Spleen (tissue), 11 donors: Measurements from ENCODE around the gene NEO1. TPM values are rescaled to one million over a fixed set of nuclear protein-coding genes. Genes with fewer than 3 reads are reported as not detected.

Source experiments
- DNase-seq: peaks from one replicate; pipeline ENCODE4 v3.0.0-alpha.2; 2020
- H3K27ac ChIP-seq, 8 donors: fragments of 200-600 bp; sonication (generic) in 7 of 8; 1 replicate in 4 of 8; 2 replicates in 4 of 8; pipeline versions ENCODE4 v1.5.0 to v1.8.0; 2016 to 2021; ENCODE audit warnings: inconsistent platforms in 4 of 8, mild to moderate bottlenecking in 4 of 8, moderate library complexity in 1 of 8
- H3K27me3 ChIP-seq, 7 donors: fragments of 200-600 bp; sonication (generic) in 6 of 7; replicated peaks in 1 of 7; 1 replicate in 4 of 7; 2 replicates in 3 of 7; pipeline versions ENCODE4 v1.5.0 to v1.8.0; 2016 to 2021; ENCODE audit warnings: inconsistent platforms in 3 of 7, mild to moderate bottlenecking in 1 of 7
- H3K36me3 ChIP-seq, 6 donors: fragments of 200-600 bp; sonication (generic) in 5 of 6; 1 replicate in 4 of 6; 2 replicates in 2 of 6; pipeline versions ENCODE4 v1.5.0 to v1.8.0; 2016 to 2021; ENCODE audit warnings: inconsistent platforms in 2 of 6
- H3K4me1 ChIP-seq, 6 donors: fragments of 200-600 bp; sonication (generic) in 5 of 6; 1 replicate in 3 of 6; 2 replicates in 3 of 6; pipeline versions ENCODE4 v1.5.0 to v1.8.0; 2016 to 2021; ENCODE audit warnings: inconsistent platforms in 3 of 6
- H3K4me3 ChIP-seq, 8 donors: fragments of 200-600 bp; sonication (generic) in 7 of 8; 1 replicate in 4 of 8; 2 replicates in 4 of 8; pipeline versions ENCODE4 v1.5.0 to v1.8.0; 2016 to 2021; ENCODE audit warnings: inconsistent platforms in 4 of 8, mild to moderate bottlenecking in 4 of 8, moderate library complexity in 2 of 8
- H3K9me3 ChIP-seq, 8 donors: fragments of 200-600 bp; sonication (generic) in 7 of 8; 1 replicate in 4 of 8; 2 replicates in 4 of 8; pipeline versions ENCODE4 v1.5.0 to v1.8.0; 2016 to 2021; ENCODE audit warnings: inconsistent platforms in 4 of 8
- CTCF ChIP-seq, 11 experiments: fragments of 200-600 bp in 7 of 11; fragments of 450-650 bp in 4 of 11; sonication (generic) in 4 of 11; IDR thresholded peaks in 8 of 11; conservative IDR thresholded peaks in 3 of 11; 1 replicate in 7 of 11; 2 replicates in 4 of 11; pipeline versions ENCODE4 v1.4.0 to v1.8.0; 2016 to 2021; ENCODE audit warnings: antibody characterized with exemption in 11 of 11, inconsistent platforms in 4 of 11, mild to moderate bottlenecking in 1 of 11
- POLR2A ChIP-seq, 3 donors: fragments of 450-650 bp; IDR thresholded peaks; one replicate each; pipeline ENCODE4 v1.5.1; 2017; ENCODE audit warnings: antibody characterized with exemption in 3 of 3, mild to moderate bottlenecking in 1 of 3
- POLR2AphosphoS5 ChIP-seq, 3 donors: sonication (generic); formaldehyde crosslinking; IDR thresholded peaks; one replicate each; pipeline ENCODE4 v1.5.1; 2017; ENCODE audit warnings: antibody characterized with exemption in 3 of 3
- WGBS, 5 donors: extraction: QIAGEN DNeasy Blood & Tissue Kit in 3 of 5; methylation state at CpG; one replicate each; pipeline versions ENCODE4 v1.1.5 to v1.1.7; 2013 to 2018; 5-methylcytosine and 5-hydroxymethylcytosine counted together
- intact Hi-C: fragments of 100-400 bp; cut with DNase I; formaldehyde crosslinking; loops from one replicate; pipeline ENCODE4 v1.15.0; 2023; ENCODE audit warnings: low total_unique reads
- polyA plus RNA-seq, 3 donors: library from polyadenylated mRNA; stranded (reverse); fragments of 200-250 nt; gene quantifications; one replicate each; pipeline ENCODE4 v1.2.1, GENCODE V29; 2013
- total RNA-seq, 7 donors: library from RNA; depleted of rRNA in 3 of 7; stranded (reverse); fragments of >200 nt in 3 of 7; fragmentation: NEBNext Ultra II Directional in 4 of 7; extraction: Animal tissue kit (Norgen Biotek cat#: 25700) in 4 of 7; gene quantifications; one replicate each; pipeline versions ENCODE4 v1.1.0 to v1.2.1, GENCODE V29; 2016 to 2021
- donor health status: healthy with polysubstance abuse.
- donor health status: DM: no; HTN: no; CAD: no; lungs with moderate emphysema.
- donor health status: DM: no; HTN: no; CAD: no.
- donor health status: Bipolar disorder and iron deficiency.
- donor health status: healthy.
- donor health status: DM: no; HTN: no; CAD: no.
- donor health status: DM: yes; HTN: yes; CAD: no.

NEO1 gene
- total and polyA plus RNA-seq, 10 donors, result 1.4 to 14.3 (median 10.5) TPM

GRCh38 chr15:73246898-73247297 is 194.6 kb downstream of the NEO1 start:
- Histone ChIP-seq H3K4me3 (no peak overlapping the region), H3K9me3 (no peaks in the 10 kb centered on the region), H3K27ac (no peak overlapping the region), H3K27me3 (no peaks in the 10 kb centered on the region), H3K4me1 (no peaks in the 10 kb centered on the region), H3K36me3 (no peaks in the 10 kb centered on the region)
- intact Hi-C loops, result no loop called here
- no peak for TF ChIP-seq POLR2A (IDR thresholded peaks at IDR 0.05)
- TF ChIP-seq POLR2AphosphoS5 (IDR thresholded peaks at IDR 0.05), result no peak
- no peak for TF ChIP-seq CTCF (IDR thresholded peaks at IDR 0.05 in 8 of 11, conservative IDR thresholded peaks at IDR 0.05 in 3 of 11)
- DNase-seq, result no peak
- WGBS, 5 donors, result 90 to 100% (median 97%) methylated on average over 1 of the region's 1 CpG

GRCh38 chr15:73247331-73247730 is 195.1 kb downstream of the NEO1 start:
- TF ChIP-seq CTCF (IDR thresholded peaks at IDR 0.05 in 8 of 11, conservative IDR thresholded peaks at IDR 0.05 in 3 of 11) (no peak), POLR2AphosphoS5 (IDR thresholded peaks at IDR 0.05) (no peak), POLR2A (IDR thresholded peaks at IDR 0.05) (no peak)
- 53 to 87% (median 77%) methylated on average over 1 of the region's 1 CpG for WGBS, 5 donors
- H3K36me3 ChIP-seq, result no peaks in the 10 kb centered on the region

GRCh38 chr15:73249499-73249898 is 197.2 kb downstream of the NEO1 start:
- no peak for DNase-seq
- WGBS, 5 donors, result 82 to 92% (median 84%) methylated on average over 4 of the region's 4 CpGs
- intact Hi-C loops, result no loop called here
- Histone ChIP-seq H3K27ac (no peak overlapping the region), H3K9me3 (no peaks in the 10 kb centered on the region), H3K36me3 (no peaks in the 10 kb centered on the region), H3K4me1 (no peaks in the 10 kb centered on the region), H3K4me3 (no peak overlapping the region), H3K27me3 (no peaks in the 10 kb centered on the region)
- TF ChIP-seq POLR2AphosphoS5 (IDR thresholded peaks at IDR 0.05) (no peak), CTCF (IDR thresholded peaks at IDR 0.05 in 8 of 11, conservative IDR thresholded peaks at IDR 0.05 in 3 of 11) (no peak), POLR2A (IDR thresholded peaks at IDR 0.05) (no peak)

More at GRCh38 chr15:73247331-73247730, 195.1 kb downstream of the NEO1 start:
- DNase-seq, result no peak
- Histone ChIP-seq H3K27me3 (no peaks in the 10 kb centered on the region), H3K9me3 (no peaks in the 10 kb centered on the region), H3K4me1 (no peaks in the 10 kb centered on the region), H3K27ac (no peak overlapping the region), H3K4me3 (no peak overlapping the region)
- intact Hi-C loops, result no loop called here

GRCh38 chr15:73254598-73254997 is 202.3 kb downstream of the NEO1 start:
- no peaks in the 10 kb centered on the region for H3K9me3 ChIP-seq
- 92 to 95% (median 93%) methylated on average over 6 of the region's 6 CpGs for WGBS, 5 donors
- H3K36me3 ChIP-seq, result peaks cover 0 to 20% (median 0%) of the 10 kb centered on the region in 6 donors
- no peak for DNase-seq
- TF ChIP-seq CTCF (IDR thresholded peaks at IDR 0.05 in 8 of 11, conservative IDR thresholded peaks at IDR 0.05 in 3 of 11) (no peak), POLR2AphosphoS5 (IDR thresholded peaks at IDR 0.05) (no peak), POLR2A (IDR thresholded peaks at IDR 0.05) (no peak)
- no peaks in the 10 kb centered on the region for H3K4me1 ChIP-seq
- H3K27ac ChIP-seq, result no peak overlapping the region
- intact Hi-C loops, result no loop called here
- H3K27me3 ChIP-seq, result no peaks in the 10 kb centered on the region
- H3K4me3 ChIP-seq, result no peak overlapping the region
